Right lobe of liver (tissue), 6 donors: ENCODE measurements around the gene DIS3L2. TPM values are rescaled to one million over a fixed set of nuclear protein-coding genes. Genes with fewer than 3 reads are reported as not detected.
"Not testable (repeated sequence)": the region's sequence is repeated elsewhere in the genome, so short reads cannot be mapped to it uniquely, and the experiment has no call there.

ENCODE experiments used
- ATAC-seq, 4 donors: fragments of 200-7000 bp; cut with Tn5 transposase; one replicate each; pipeline ENCODE4 v1.9.1; 2020; ENCODE audit warnings: mild to moderate bottlenecking in 4 of 4, moderate library complexity in 4 of 4
- DNase-seq, 3 donors: peaks; one replicate each; pipeline ENCODE4 v3.0.0-alpha.2; 2020
- H3K27ac ChIP-seq, 3 donors: fragments of 200-600 bp; one replicate each; pipeline ENCODE4 v1.8.0; 2022
- H3K27me3 ChIP-seq, 2 donors: fragments of 200-600 bp; one replicate each; pipeline ENCODE4 v1.8.0; 2022
- H3K36me3 ChIP-seq, 4 donors: fragments of 200-600 bp; sonication (generic) in 1 of 4; one replicate each; pipeline versions ENCODE4 v1.5.1 to v1.8.0; 2017 to 2022; ENCODE audit warnings: control low read depth in 1 of 4
- H3K4me1 ChIP-seq, 4 donors: fragments of 200-600 bp; sonication (generic) in 1 of 4; one replicate each; pipeline versions ENCODE4 v1.5.1 to v1.8.0; 2017 to 2022; ENCODE audit warnings: control low read depth in 1 of 4
- H3K4me3 ChIP-seq, 3 donors: fragments of 200-600 bp; one replicate each; pipeline ENCODE4 v1.8.0; 2022
- H3K9me3 ChIP-seq, 4 donors: fragments of 200-600 bp; sonication (generic) in 1 of 4; one replicate each; pipeline versions ENCODE4 v1.5.1 to v1.8.0; 2017 to 2022; ENCODE audit warnings: control low read depth in 1 of 4
- CTCF ChIP-seq, 4 donors: fragments of 200-600 bp in 3 of 4; fragments of 450-650 bp in 1 of 4; IDR thresholded peaks; one replicate each; pipeline versions ENCODE4 v1.5.1 to v1.8.0; 2016 to 2022; ENCODE audit warnings: antibody characterized with exemption in 4 of 4, mild to moderate bottlenecking in 2 of 4
- POLR2A ChIP-seq: fragments of 450-650 bp; IDR thresholded peaks from one replicate; pipeline ENCODE4 v1.6.1; 2017; ENCODE audit warnings: antibody characterized with exemption, mild to moderate bottlenecking
- WGBS: methylation state at CpG from one replicate; pipeline ENCODE4 v1.1.6; 2018; ENCODE audit warnings: low coverage, low lambda C conversion rate; ENCODE audit not compliant: insufficient coverage; ENCODE audit errors: missing lambda C conversion rate; 5-methylcytosine and 5-hydroxymethylcytosine counted together
- intact Hi-C, 2 donors: fragments of 100-400 bp; cut with DNase I; formaldehyde crosslinking; loops; one replicate each; pipeline versions ENCODE4 v1.11.2 to v1.14.1; 2022
- total RNA-seq, 6 experiments: library from RNA; depleted of rRNA in 2 of 6; stranded (reverse); fragments of >200 nt in 2 of 6; fragmentation: NEBNext Ultra II Directional in 3 of 6; extraction: Animal tissue kit (Norgen Biotek cat#: 25700) in 3 of 6; gene quantifications; one replicate each; pipeline versions ENCODE4 v1.1.0 to v1.2.4, GENCODE V29; 2016 to 2023
- donor health status: DM: no; HTN: yes; CAD: no.
- donor health status: DM: no; HTN: no; CAD: no.
- donor health status: DM: no; HTN: no; CAD: no.
- donor health status: DM: no; HTN: yes; CAD: no.
- donor health status: DM: no; HTN: yes; CAD: no.

The DIS3L2 gene
- total RNA-seq, 6 experiments from 2014 or later: 8.1 to 22.3 (median 16.7) TPM

DNA sequence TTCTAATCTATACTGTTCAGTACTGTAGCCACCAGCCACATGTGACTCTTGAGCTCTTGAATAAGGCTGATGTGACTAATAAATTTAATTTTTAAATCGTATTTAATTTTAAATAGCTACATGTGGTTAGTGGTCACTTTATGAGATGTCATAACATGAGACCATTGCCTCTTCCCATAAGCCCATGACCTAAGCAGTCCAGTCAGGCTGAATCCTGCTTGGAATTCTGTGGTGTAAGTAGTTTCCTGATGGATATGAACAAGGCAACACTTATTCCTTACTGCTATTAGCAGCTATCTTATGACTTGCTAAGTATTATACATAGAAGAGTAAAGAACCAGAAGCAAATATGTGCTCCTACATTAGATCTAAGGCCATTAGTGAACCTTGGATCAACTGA, 150.0 kb downstream of the DIS3L2 start:
- no peak overlapping the region for H3K4me3 ChIP-seq
- no peaks in the 10 kb centered on the region for H3K36me3 ChIP-seq
- no peak for TF ChIP-seq POLR2A
- no peak for TF ChIP-seq CTCF (IDR thresholded peaks at IDR 0.05)
- ATAC-seq: no peak
- no peaks in the 10 kb centered on the region for H3K4me1 ChIP-seq
- intact Hi-C loops: no loop called here
- DNase-seq: no peak
- H3K27ac ChIP-seq: no peak overlapping the region
- no peaks in the 10 kb centered on the region for H3K27me3 ChIP-seq
- no peaks in the 10 kb centered on the region for H3K9me3 ChIP-seq
- 84% methylated on average over 1 of the region's 1 CpG for WGBS

DNA sequence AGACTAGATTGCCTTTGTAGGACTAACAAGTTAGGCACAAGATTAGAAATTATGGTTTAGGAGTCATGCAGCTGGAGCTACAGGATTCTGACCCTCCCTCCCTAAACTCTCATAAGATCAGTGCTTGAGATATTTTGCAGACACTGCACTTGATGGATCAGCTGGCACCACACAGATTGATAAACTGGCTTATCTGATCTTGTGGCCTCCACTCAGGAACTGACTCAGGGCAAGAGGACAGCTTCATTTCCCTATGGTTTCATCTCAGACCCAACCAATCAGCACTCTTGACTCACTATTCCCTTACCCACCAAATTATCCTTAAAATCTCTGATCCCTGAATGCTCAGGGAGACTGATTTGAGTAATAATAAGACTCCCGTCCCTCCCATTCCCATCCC, 152.3 kb downstream of the DIS3L2 start:
- no peak for ATAC-seq
- Histone ChIP-seq H3K9me3 (no peaks in the 10 kb centered on the region), H3K27ac (no peak overlapping the region), H3K4me3 (no peak overlapping the region), H3K27me3 (no peaks in the 10 kb centered on the region), H3K4me1 (no peaks in the 10 kb centered on the region), H3K36me3 (no peaks in the 10 kb centered on the region)
- intact Hi-C loops: no loop called here
- no peak for TF ChIP-seq CTCF (IDR thresholded peaks at IDR 0.05)
- TF ChIP-seq POLR2A: no peak
- 100% methylated on average over 1 of the region's 1 CpG for WGBS
- DNase-seq: no peak

- not testable (repeated sequence) for H3K4me3 ChIP-seq
Measured at GRCh38 chr2:232115728-232116361, 154.3 kb downstream of the DIS3L2 start.

DNA sequence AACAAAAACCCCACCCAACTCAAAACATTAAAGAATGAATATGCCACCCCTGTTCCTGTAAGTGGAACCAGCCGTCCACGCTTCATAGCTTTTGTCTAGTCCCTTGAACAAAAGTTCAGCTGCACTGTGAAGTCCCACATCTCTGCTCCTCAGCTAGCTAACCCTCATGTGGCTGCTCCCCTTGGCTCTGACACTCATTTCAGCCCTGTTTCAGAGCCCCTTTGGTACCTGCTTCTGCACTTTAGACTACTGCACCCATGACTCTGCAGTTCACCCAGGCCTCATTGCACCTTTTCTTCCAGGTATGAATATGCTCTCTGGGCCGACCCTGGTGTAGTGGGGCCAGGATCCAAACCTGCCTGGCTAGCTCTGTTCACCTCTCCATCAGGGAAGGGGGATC, 155.3 kb downstream of the DIS3L2 start:
- H3K27ac ChIP-seq: no peak overlapping the region

More at GRCh38 chr2:232115728-232116361, 154.3 kb downstream of the DIS3L2 start:
- H3K36me3 ChIP-seq, H3K9me3 ChIP-seq, DNase-seq, ATAC-seq, H3K27ac ChIP-seq, intact Hi-C loops, H3K4me1 ChIP-seq, H3K27me3 ChIP-seq: not testable (repeated sequence)
- WGBS: 86% methylated on average over 6 of the region's 6 CpGs

GRCh38 chr2:232117413-232117812, 155.9 kb downstream of the DIS3L2 start:
- no peaks in the 10 kb centered on the region for H3K36me3 ChIP-seq
- no peaks in the 10 kb centered on the region for H3K27me3 ChIP-seq
- no peak for ATAC-seq
- no peak overlapping the region for H3K4me3 ChIP-seq
- DNase-seq: no peak
- 91% methylated on average over 3 of the region's 3 CpGs for WGBS
- intact Hi-C loops: no loop called here
- no peaks in the 10 kb centered on the region for H3K9me3 ChIP-seq
- no peaks in the 10 kb centered on the region for H3K4me1 ChIP-seq
- no peak for TF ChIP-seq CTCF (IDR thresholded peaks at IDR 0.05)
- no peak for TF ChIP-seq POLR2A
- no peak overlapping the region for H3K27ac ChIP-seq

More for the DNA sequence above, 155.3 kb downstream of the DIS3L2 start:
- Histone ChIP-seq H3K27me3 (no peaks in the 10 kb centered on the region), H3K36me3 (no peaks in the 10 kb centered on the region), H3K4me1 (no peaks in the 10 kb centered on the region), H3K4me3 (no peak overlapping the region), H3K9me3 (no peaks in the 10 kb centered on the region)
- intact Hi-C loops: no loop called here
- WGBS: 100% methylated on average over 2 of the region's 3 CpGs
- ATAC-seq (no peak), DNase-seq (no peak)
- TF ChIP-seq CTCF (IDR thresholded peaks at IDR 0.05) (no peak), POLR2A (no peak)
